OCI-LY3 (cell line): Measurements from ENCODE around the gene PTK6.

Experiments
- EZH2phosphoT487 ChIP-seq: fragments of 200-600 bp; shearing (Covaris generic); IDR thresholded peaks from 2 replicates; pipeline ENCODE4 v1.6.1; 2018; ENCODE audit warnings: antibody characterized with exemption, mixed run types, low read depth
- TF ChIP-seq, protein P1 (sequence below): fragments of 200-600, 300-600 bp; sonication (generic); IDR thresholded peaks from 2 replicates; pipeline ENCODE4 v1.5.1; 2014; ENCODE audit warnings: antibody characterized with exemption, low read length, low read depth

- TF ChIP-seq, protein P1, sequence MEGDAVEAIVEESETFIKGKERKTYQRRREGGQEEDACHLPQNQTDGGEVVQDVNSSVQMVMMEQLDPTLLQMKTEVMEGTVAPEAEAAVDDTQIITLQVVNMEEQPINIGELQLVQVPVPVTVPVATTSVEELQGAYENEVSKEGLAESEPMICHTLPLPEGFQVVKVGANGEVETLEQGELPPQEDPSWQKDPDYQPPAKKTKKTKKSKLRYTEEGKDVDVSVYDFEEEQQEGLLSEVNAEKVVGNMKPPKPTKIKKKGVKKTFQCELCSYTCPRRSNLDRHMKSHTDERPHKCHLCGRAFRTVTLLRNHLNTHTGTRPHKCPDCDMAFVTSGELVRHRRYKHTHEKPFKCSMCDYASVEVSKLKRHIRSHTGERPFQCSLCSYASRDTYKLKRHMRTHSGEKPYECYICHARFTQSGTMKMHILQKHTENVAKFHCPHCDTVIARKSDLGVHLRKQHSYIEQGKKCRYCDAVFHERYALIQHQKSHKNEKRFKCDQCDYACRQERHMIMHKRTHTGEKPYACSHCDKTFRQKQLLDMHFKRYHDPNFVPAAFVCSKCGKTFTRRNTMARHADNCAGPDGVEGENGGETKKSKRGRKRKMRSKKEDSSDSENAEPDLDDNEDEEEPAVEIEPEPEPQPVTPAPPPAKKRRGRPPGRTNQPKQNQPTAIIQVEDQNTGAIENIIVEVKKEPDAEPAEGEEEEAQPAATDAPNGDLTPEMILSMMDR: no peak
- TF ChIP-seq EZH2phosphoT487: no peak
Observed at GRCh38 chr20:63488315-63489251, 48.6 kb downstream of the PTK6 start.
